ENCODE data around the gene KHDC4. TPM values are rescaled to one million over a fixed set of nuclear protein-coding genes. Genes with fewer than 3 reads are reported as not detected.
A peak's percentile ranks its signal among the peaks of the same experiment; 100 is the strongest.

The KHDC4 gene
- total and polyA plus RNA-seq, 2 of the 13 experiments (the other 11 are each of a cell fraction or from before 2014, with no cell fraction given), result 33.5 to 92.0 TPM

GRCh38 chr1:155938220-155938627 lies 4.0 kb upstream of the KHDC4 start:
- intact Hi-C loops (cut with micrococcal nuclease; ENCODE audit: unreplicated experiment) (loop anchor here (1.0 kb wide), 2 partner anchors 51 to 128 kb away; no protein-coding TSS in a partner anchor), in situ Hi-C loops (cut with HindIII; ENCODE audit: extremely low pct_ligation_motif_present, low pct_unique_long_range_greater_than_20kb) (loop anchor here (10.0 kb wide), 1 partner anchor 47 kb away; no protein-coding TSS in a partner anchor)
- H3K9me3 ChIP-seq (ENCODE audit: low read length), result no peaks in the 10 kb centered on the region
- H4K20me1 ChIP-seq (ENCODE audit: insufficient read depth, low read length), result no peaks in the 10 kb centered on the region
- 0% methylated on average over 1 of the region's 1 CpG for WGBS (ENCODE audit: low lambda C conversion rate)
- peak; percentile 97 for FAIRE-seq
- no TSS peak for BruUV-seq (replicated peaks)
- no peak overlapping the region for H3K27ac ChIP-seq (ENCODE audit: extremely low read length, insufficient read depth, low read length)
- no peaks in the 10 kb centered on the region; a peak in 1 of 5 replicates for H3K27me3 ChIP-seq (ENCODE audit: control insufficient read depth in 1 of 2, insufficient read depth in 2 of 2, low read length in 2 of 2)
- peaks cover 10% of the 10 kb centered on the region for H3K79me2 ChIP-seq (ENCODE audit: insufficient read depth, low read length)
- DNase-seq (ENCODE audit: low spot score), result peak; percentile 77
- H3K36me3 ChIP-seq (replicated peaks in 1 of 2; ENCODE audit: control insufficient read depth in 1 of 2, insufficient read depth in 2 of 2, low read length in 2 of 2), result no peaks in the 10 kb centered on the region
- no peak overlapping the region for H2AFZ ChIP-seq (ENCODE audit: low read length)
- H3K4me2 ChIP-seq (ENCODE audit: low read depth, low read length), result no peak overlapping the region
- ChIA-PET POLR2A (interaction anchor here (1.0 to 2.2 kb wide), 7 partner anchors 29 to 192 kb away, joined by 3 to 22 read pairs (median 5); partner anchors contain the start of gene ARHGEF2), CTCF (ENCODE audit: low intra/inter-chr PET ratio, low total read pairs) (interaction anchor here (1.4 to 1.8 kb wide), 3 partner anchors 45 to 128 kb away, joined by 4 to 32 read pairs (median 8); no protein-coding TSS in a partner anchor)
- peaks cover 58% of the 10 kb centered on the region for H3K4me1 ChIP-seq (ENCODE audit: insufficient read depth, low read length)
- peak; percentile 11; the same call in 1 of the 3 replicates for ATAC-seq
- H3K9ac ChIP-seq (ENCODE audit: insufficient read depth, low read depth, low read length), result no peak overlapping the region
- H3K4me3 ChIP-seq (replicated peaks in 1 of 3; ENCODE audit: insufficient read depth in 1 of 3, low read depth in 2 of 3, low read length in 3 of 3), result no peak overlapping the region
- TF ChIP-seq ELF3 (CRISPR knock-in tag; IDR thresholded peaks at IDR 0.05), result peak; percentile 49; the same call in 1 of the 2 replicates
- TF ChIP-seq TEAD3 (CRISPR knock-in tag; optimal IDR thresholded peaks at IDR 0.05; ENCODE audit: borderline replicate concordance), result peak; percentile 55
- TF ChIP-seq KLF11 (CRISPR knock-in tag; IDR thresholded peaks at IDR 0.05), result 0 out of 2 replicates have a peak, but pooled peaks have one; percentile 43
- no peak for TF ChIP-seq GPBP1L1 (CRISPR knock-in tag; IDR thresholded peaks at IDR 0.05)
- TF ChIP-seq GATAD2A (CRISPR knock-in tag; IDR thresholded peaks at IDR 0.05), result 0 out of 2 replicates have a peak, but pooled peaks have one; percentile 21
- 0 out of 2 replicates have a peak, but pooled peaks have one; percentile 14 for TF ChIP-seq DRAP1 (CRISPR knock-in tag; IDR thresholded peaks at IDR 0.05)
- no peak for TF ChIP-seq MED8 (CRISPR knock-in tag; IDR thresholded peaks at IDR 0.05; ENCODE audit: insufficient replicate concordance)
- peak; percentile 27; the same call in 1 of the 2 replicates for TF ChIP-seq ARID5B (CRISPR knock-in tag; IDR thresholded peaks at IDR 0.05)
- no peak for TF ChIP-seq KAT8 (CRISPR knock-in tag; IDR thresholded peaks at IDR 0.05)
- peak; percentile 95 for TF ChIP-seq STAG1 (CRISPR knock-in tag; IDR thresholded peaks at IDR 0.05)
- TF ChIP-seq ZNF343 (CRISPR knock-in tag; IDR thresholded peaks at IDR 0.05), result no peak
- peak; percentile 52; the same call in 1 of the 2 replicates for TF ChIP-seq RXRB (CRISPR knock-in tag; IDR thresholded peaks at IDR 0.05; ENCODE audit: borderline replicate concordance)
- TF ChIP-seq RARA (CRISPR knock-in tag; IDR thresholded peaks at IDR 0.05), result 0 out of 2 replicates have a peak, but pooled peaks have one; percentile 23
- peak; percentile 54 for TF ChIP-seq MED1 (CRISPR knock-in tag; IDR thresholded peaks at IDR 0.05)
- no peak for TF ChIP-seq LCORL (IDR thresholded peaks at IDR 0.05)
- 0 out of 2 replicates have a peak, but pooled peaks have one; percentile 56 for TF ChIP-seq LCORL (CRISPR knock-in tag; IDR thresholded peaks at IDR 0.05)
- no peak for TF ChIP-seq ZNF703 (CRISPR knock-in tag; IDR thresholded peaks at IDR 0.05; ENCODE audit: borderline replicate concordance)
- 0 out of 2 replicates have a peak, but pooled peaks have one; percentile 28 for TF ChIP-seq THRA (CRISPR knock-in tag; IDR thresholded peaks at IDR 0.05; ENCODE audit: borderline replicate concordance)
- TF ChIP-seq SIX4 (CRISPR knock-in tag; IDR thresholded peaks at IDR 0.05), result no peak
- TF ChIP-seq PHB2 (IDR thresholded peaks at IDR 0.05; ENCODE audit: partially characterized antibody), result no peak
